IMR-90 (cell line): ENCODE data around the gene PAQR5. TPM values are rescaled to one million over a fixed set of nuclear protein-coding genes. Genes with fewer than 3 reads are reported as not detected.

Source experiments
- ATAC-seq: fragments of 200-7000 bp; cut with Tn5 transposase; 2 replicates; pipeline ENCODE4 v1.9.1; 2020; ENCODE audit warnings: low read depth, mild to moderate bottlenecking, moderate library complexity
- BruUV-seq: library from RNA; stranded (reverse); fragments of 400-500 nt; replicated peaks from 2 replicates; lab custom pipeline; 2021; lab: Mats Ljungman, UMichigan
- CTCF ChIA-PET: fragments of 300-600 bp; formaldehyde crosslinking; extraction: SDS; loops from one replicate; lab custom pipeline; 2021; ENCODE audit warnings: antibody characterized with exemption; lab: Yijun Ruan, JAX
- POLR2A ChIA-PET: fragments of 300-600 bp; sonication (Branson Sonifier 250); formaldehyde crosslinking; loops from one replicate; lab custom pipeline; 2022; ENCODE audit warnings: antibody characterized with exemption; ENCODE audit not compliant: unreplicated experiment; lab: Charles Lee
- DNase-seq: peaks from one replicate; pipeline ENCODE4 v3.0.0; 2013
- H2AFZ ChIP-seq: replicated peaks from 2 replicates; pipeline ENCODE3; 2013; ENCODE audit warnings: low read length, mild to moderate bottlenecking; ENCODE audit not compliant: poor library complexity
- H2AK5ac ChIP-seq: 2 replicates; pipeline ENCODE4 v1.6.1; 2013; ENCODE audit warnings: low read depth, low read length, inconsistent platforms
- H2AK9ac ChIP-seq: replicated peaks from 2 replicates; pipeline ENCODE3; 2013; ENCODE audit warnings: mild to moderate bottlenecking, low read depth, low read length, moderate library complexity; ENCODE audit not compliant: poor library complexity
- H2BK120ac ChIP-seq: 2 replicates; pipeline ENCODE4 v1.6.1; 2013; ENCODE audit warnings: low read depth, low read length, inconsistent platforms
- H2BK15ac ChIP-seq: 3 replicates; pipeline ENCODE4 v1.6.1; 2013; ENCODE audit warnings: low read depth, low read length, inconsistent platforms
- H2BK20ac ChIP-seq: 2 replicates; pipeline ENCODE4 v1.6.1; 2013; ENCODE audit warnings: low read depth, mild to moderate bottlenecking, inconsistent platforms, low read length, moderate library complexity
- H2BK5ac ChIP-seq: 2 replicates; pipeline ENCODE4 v1.6.1; 2013; ENCODE audit warnings: mild to moderate bottlenecking, low read depth, low read length, inconsistent platforms; ENCODE audit not compliant: poor library complexity, severe bottlenecking
- H3K14ac ChIP-seq: replicated peaks from 2 replicates; pipeline ENCODE4 v1.6.1; 2013; ENCODE audit warnings: low read depth, low read length, inconsistent platforms
- H3K18ac ChIP-seq: 2 replicates; pipeline ENCODE4 v1.6.1; 2013; ENCODE audit warnings: low read depth, low read length, control low read depth
- H3K23ac ChIP-seq: 2 replicates; pipeline ENCODE4 v1.6.1; 2013; ENCODE audit warnings: low read depth, low read length, inconsistent platforms
- H3K27ac ChIP-seq: 2 replicates; pipeline ENCODE4 v1.5.1; 2013; ENCODE audit warnings: mild to moderate bottlenecking, control low read depth, low read length; ENCODE audit not compliant: insufficient read depth
- H3K27me3 ChIP-seq: 2 replicates; pipeline ENCODE4 v1.6.1; 2013; ENCODE audit warnings: low read length; ENCODE audit not compliant: control insufficient read depth, insufficient read depth
- H3K36me3 ChIP-seq: 2 replicates; pipeline ENCODE4 v1.6.1; 2013; ENCODE audit warnings: low read length, mixed read lengths; ENCODE audit not compliant: control insufficient read depth, insufficient read depth
- H3K4ac ChIP-seq: 2 replicates; pipeline ENCODE4 v1.6.1; 2013; ENCODE audit warnings: low read depth, low read length, inconsistent platforms
- H3K4me1 ChIP-seq: 2 replicates; pipeline ENCODE4 v1.6.1; 2013; ENCODE audit warnings: low read length, mixed read lengths; ENCODE audit not compliant: control insufficient read depth, insufficient read depth
- H3K4me2 ChIP-seq: 2 replicates; pipeline ENCODE4 v1.6.1; 2013; ENCODE audit warnings: low read depth, mild to moderate bottlenecking, control low read depth, low read length, moderate library complexity
- H3K4me3 ChIP-seq: 2 replicates; pipeline ENCODE4 v1.5.1; 2013; ENCODE audit warnings: low read depth, mild to moderate bottlenecking, control low read depth, low read length, moderate library complexity; ENCODE audit not compliant: insufficient read depth
- H3K56ac ChIP-seq: 2 replicates; pipeline ENCODE4 v1.6.1; 2013; ENCODE audit warnings: low read length, inconsistent platforms; ENCODE audit not compliant: insufficient read depth; ENCODE audit errors: extremely low read depth
- H3K79me1 ChIP-seq, 2 experiments: 2 replicates each; pipeline ENCODE4 v1.6.1; 2013; ENCODE audit warnings: low read length in 2 of 2, inconsistent platforms in 1 of 2, low read depth in 1 of 2
- H3K9ac ChIP-seq: 2 replicates; pipeline ENCODE4 v1.6.1; 2013; ENCODE audit warnings: low read depth, low read length, control low read depth
- H3K9me1 ChIP-seq: 2 replicates; pipeline ENCODE4 v1.6.1; 2013; ENCODE audit warnings: low read length, inconsistent platforms; ENCODE audit not compliant: insufficient read depth
- H3K9me3 ChIP-seq: 2 replicates; pipeline ENCODE4 v1.6.1; 2013; ENCODE audit warnings: low read length; ENCODE audit not compliant: control insufficient read depth, insufficient read depth
- H4K20me1 ChIP-seq: 2 replicates; pipeline ENCODE4 v1.6.1; 2013; ENCODE audit warnings: low read length, inconsistent platforms; ENCODE audit not compliant: insufficient read depth
- H4K5ac ChIP-seq: 2 replicates; pipeline ENCODE4 v1.6.1; 2013; ENCODE audit warnings: mild to moderate bottlenecking, low read depth, low read length, control low read depth
- H4K8ac ChIP-seq, 2 experiments: 2 replicates each; pipeline ENCODE4 v1.6.1; 2013; ENCODE audit warnings: low read depth in 2 of 2, low read length in 2 of 2, control low read depth in 1 of 2, inconsistent platforms in 1 of 2
- H4K91ac ChIP-seq: 2 replicates; pipeline ENCODE4 v1.6.1; 2013; ENCODE audit warnings: low read depth, low read length, inconsistent platforms; ENCODE audit not compliant: insufficient read depth
- BHLHE40 ChIP-seq: fragments of 150-350 bp; IDR thresholded peaks from 2 replicates; pipeline ENCODE4 v1.6.1; 2016; ENCODE audit warnings: mild to moderate bottlenecking, low read depth, low read length
- CEBPB ChIP-seq: IDR thresholded peaks from 2 replicates; pipeline ENCODE4 v1.6.1; 2012; ENCODE audit warnings: low read depth, low read length, improper control_type of control experiment
- CHD1 ChIP-seq: IDR thresholded peaks from 2 replicates; pipeline ENCODE4 v1.6.1; 2012; ENCODE audit warnings: low read depth, low read length, improper control_type of control experiment
- CTCF ChIP-seq: conservative IDR thresholded peaks from 2 replicates; pipeline ENCODE4 v1.5.1; 2012; ENCODE audit warnings: mild to moderate bottlenecking, low read depth, low read length, improper control_type of control experiment
- FOS ChIP-seq: fragments of 150-350 bp; IDR thresholded peaks from 2 replicates; pipeline ENCODE4 v1.6.1; 2016; ENCODE audit warnings: low read depth, low read length
- MAFK ChIP-seq: IDR thresholded peaks from 2 replicates; pipeline ENCODE4 v1.6.1; 2012; ENCODE audit warnings: low read depth, low read length, improper control_type of control experiment
- MAZ ChIP-seq: IDR thresholded peaks from 2 replicates; pipeline ENCODE4 v1.6.1; 2012; ENCODE audit warnings: low read depth, mild to moderate bottlenecking, low read length, improper control_type of control experiment, moderate library complexity, borderline replicate concordance
- MXI1 ChIP-seq: IDR thresholded peaks from 2 replicates; pipeline ENCODE4 v1.6.1; 2012; ENCODE audit warnings: low read depth, mild to moderate bottlenecking, low read length, moderate library complexity, borderline replicate concordance
- NFE2L2 ChIP-seq: fragments of 150-350 bp; IDR thresholded peaks from 2 replicates; pipeline ENCODE4 v1.6.1; 2016; ENCODE audit warnings: low read depth, mild to moderate bottlenecking, low read length
- POLR2A ChIP-seq: IDR thresholded peaks from 2 replicates; pipeline ENCODE4 v1.6.1; 2012; ENCODE audit warnings: mild to moderate bottlenecking, low read depth, low read length
- RAD21 ChIP-seq: IDR thresholded peaks from 2 replicates; pipeline ENCODE4 v1.6.1; 2012; ENCODE audit warnings: low read length, improper control_type of control experiment
- RCOR1 ChIP-seq: IDR thresholded peaks from 2 replicates; pipeline ENCODE4 v1.6.1; 2012; ENCODE audit warnings: mild to moderate bottlenecking, low read length, improper control_type of control experiment; ENCODE audit not compliant: insufficient replicate concordance
- RFX5 ChIP-seq: IDR thresholded peaks from 2 replicates; pipeline ENCODE4 v1.8.0; 2012; ENCODE audit warnings: low read depth, mild to moderate bottlenecking, low read length, moderate library complexity
- SMC3 ChIP-seq: fragments of 150-350 bp; IDR thresholded peaks from 2 replicates; pipeline ENCODE4 v1.6.1; 2016; ENCODE audit warnings: low read depth, mild to moderate bottlenecking, antibody characterized with exemption, low read length, moderate library complexity
- WGBS, 2 experiments: methylation state at CpG; one replicate each; pipeline versions ENCODE4 v1.1.5 to v1.1.7; 2013; ENCODE audit warnings: missing lambda C conversion rate in 2 of 2; ENCODE audit not compliant: insufficient read length in 1 of 2; ENCODE audit errors: extremely low coverage in 2 of 2; 5-methylcytosine and 5-hydroxymethylcytosine counted together
- dilution Hi-C: fragments of 300-500 bp; cut with HindIII; formaldehyde crosslinking; loops from one replicate; pipeline ENCODE4 v1.14.3; 2018; ENCODE audit warnings: low sequenced_read_pairs; ENCODE audit not compliant: unreplicated experiment
- in situ Hi-C: fragments of 300-500 bp; cut with MboI; formaldehyde crosslinking; loops from 3 replicates; pipeline ENCODE4 v1.14.3; 2019; ENCODE audit warnings: low sequenced_read_pairs, inconsistent platforms, mixed read lengths
- intact Hi-C: fragments of 100-400 bp; cut with micrococcal nuclease; formaldehyde crosslinking; loops from 2 replicates; pipeline ENCODE4 v1.10.0; 2022
- polyA plus RNA-seq, 3 experiments: library from polyadenylated mRNA; depleted of rRNA; stranded (reverse); fragments of >200 nt; gene quantifications; 2 replicates each; pipeline ENCODE4 v1.2.3, GENCODE V29; 2012; ENCODE audit warnings: low replicate concordance in 1 of 3
- total RNA-seq: library from RNA; depleted of rRNA; stranded (reverse); fragments of >200 nt; gene quantifications from 2 replicates; pipeline ENCODE4 v1.2.3, GENCODE V29; 2012
- TF ChIP-seq, protein P1 (sequence below): fragments of 150-350 bp; IDR thresholded peaks from 2 replicates; pipeline ENCODE4 v1.6.1; 2016; ENCODE audit warnings: low read depth, mild to moderate bottlenecking, low read length, moderate library complexity, borderline replicate concordance
- TF ChIP-seq, protein P2 (sequence below): fragments of 150-350 bp; IDR thresholded peaks from 2 replicates; pipeline ENCODE4 v1.6.1; 2017; ENCODE audit warnings: mild to moderate bottlenecking, antibody characterized with exemption, low read length, low read depth

PAQR5 gene
- total and polyA plus RNA-seq, 2 of the 4 experiments (the other 2 are of a cell fraction), result 2.3 to 2.7 TPM

DNA sequence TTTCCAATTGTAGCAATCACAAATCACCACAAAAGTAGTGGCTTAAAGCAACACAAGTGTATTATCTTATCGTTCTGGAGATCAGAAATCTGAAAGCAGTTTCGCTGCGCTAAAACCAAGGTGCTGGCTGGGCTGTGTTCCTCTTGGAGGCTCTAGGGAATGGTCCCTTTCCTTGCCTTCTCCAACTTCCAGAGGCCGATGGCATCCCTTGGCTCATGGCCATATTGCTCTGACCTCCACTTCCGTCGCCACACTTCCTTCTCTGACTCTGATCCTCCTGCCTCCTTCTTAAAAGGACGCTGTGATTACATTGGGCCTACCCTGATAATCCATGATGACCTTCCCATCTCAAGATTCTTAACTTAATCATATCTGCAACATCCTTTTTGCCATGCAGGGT is 10.7 kb upstream of the PAQR5 start:
- H2BK5ac ChIP-seq, result no peak overlapping the region
- no peak overlapping the region for H2AK9ac ChIP-seq
- H2BK15ac ChIP-seq, result no peak overlapping the region
- WGBS, 2 experiments, result 100% methylated on average over 3 of the region's 7 CpGs; no CpG with 5 or more reads in 1 of the 2 experiments
- ChIA-PET POLR2A (no interaction called here), CTCF (no interaction called here)
- H3K56ac ChIP-seq, result no peak overlapping the region
- in situ Hi-C loops (no loop called here), intact Hi-C loops (no loop called here), dilution Hi-C loops (no loop called here)
- no peak overlapping the region for H3K27ac ChIP-seq
- H2AFZ ChIP-seq, result no peak overlapping the region
- no peak overlapping the region for H4K91ac ChIP-seq
- H3K4ac ChIP-seq, result no peak overlapping the region
- no peak overlapping the region for H2BK120ac ChIP-seq
- DNase-seq, result no peak
- H3K4me1 ChIP-seq, result peaks cover 16% of the 10 kb centered on the region; the same call in 1 of the 2 replicates
- no peak overlapping the region for H2BK20ac ChIP-seq
- no peaks in the 10 kb centered on the region for H3K9me3 ChIP-seq
- ATAC-seq, result no peak
- no peak overlapping the region for H3K9ac ChIP-seq
- H3K23ac ChIP-seq, result no peak overlapping the region
- H3K27me3 ChIP-seq, result peaks cover 2% of the 10 kb centered on the region; the same call in 1 of the 2 replicates
- no peaks in the 10 kb centered on the region for H3K79me1 ChIP-seq
- no TSS peak for BruUV-seq
- 0 out of 2 replicates have a peak, but pooled peaks cover 4% of the 10 kb centered on the region for H3K9me1 ChIP-seq
- H4K8ac ChIP-seq, result no peak overlapping the region
- H3K36me3 ChIP-seq, result no peaks in the 10 kb centered on the region
- H4K5ac ChIP-seq, result no peak overlapping the region
- H3K4me3 ChIP-seq, result no peak overlapping the region
- TF ChIP-seq NFE2L2, result no peak
- no peak for TF ChIP-seq RFX5
- no peak for TF ChIP-seq CTCF
- no peak for TF ChIP-seq POLR2A
- TF ChIP-seq RCOR1, result no peak
- no peak for TF ChIP-seq MXI1
- TF ChIP-seq, protein P1, sequence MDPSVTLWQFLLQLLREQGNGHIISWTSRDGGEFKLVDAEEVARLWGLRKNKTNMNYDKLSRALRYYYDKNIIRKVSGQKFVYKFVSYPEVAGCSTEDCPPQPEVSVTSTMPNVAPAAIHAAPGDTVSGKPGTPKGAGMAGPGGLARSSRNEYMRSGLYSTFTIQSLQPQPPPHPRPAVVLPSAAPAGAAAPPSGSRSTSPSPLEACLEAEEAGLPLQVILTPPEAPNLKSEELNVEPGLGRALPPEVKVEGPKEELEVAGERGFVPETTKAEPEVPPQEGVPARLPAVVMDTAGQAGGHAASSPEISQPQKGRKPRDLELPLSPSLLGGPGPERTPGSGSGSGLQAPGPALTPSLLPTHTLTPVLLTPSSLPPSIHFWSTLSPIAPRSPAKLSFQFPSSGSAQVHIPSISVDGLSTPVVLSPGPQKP, result no peak
- no peak for TF ChIP-seq MAZ
- TF ChIP-seq SMC3, result no peak
- TF ChIP-seq CHD1, result no peak
- TF ChIP-seq, protein P2, sequence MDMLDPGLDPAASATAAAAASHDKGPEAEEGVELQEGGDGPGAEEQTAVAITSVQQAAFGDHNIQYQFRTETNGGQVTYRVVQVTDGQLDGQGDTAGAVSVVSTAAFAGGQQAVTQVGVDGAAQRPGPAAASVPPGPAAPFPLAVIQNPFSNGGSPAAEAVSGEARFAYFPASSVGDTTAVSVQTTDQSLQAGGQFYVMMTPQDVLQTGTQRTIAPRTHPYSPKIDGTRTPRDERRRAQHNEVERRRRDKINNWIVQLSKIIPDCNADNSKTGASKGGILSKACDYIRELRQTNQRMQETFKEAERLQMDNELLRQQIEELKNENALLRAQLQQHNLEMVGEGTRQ, result no peak
- no peak for TF ChIP-seq FOS
- TF ChIP-seq MAFK, result no peak
- TF ChIP-seq RAD21, result no peak
- TF ChIP-seq BHLHE40, result no peak
- no peak for TF ChIP-seq CEBPB
- H3K4me2 ChIP-seq, result no peak overlapping the region
- no peaks in the 10 kb centered on the region for H4K20me1 ChIP-seq
- no peak overlapping the region for H3K18ac ChIP-seq
- no peak overlapping the region for H2AK5ac ChIP-seq
- no peak overlapping the region for H3K14ac ChIP-seq
